DOHH2 (cell line): ENCODE measurements around the gene SH3GL3.

ENCODE experiments used
- H3F3A ChIP-seq: fragments of 200-600 bp; sonication (generic), shearing (Covaris generic); 2 replicates; pipeline ENCODE4 v1.6.0; 2016; ENCODE audit warnings: antibody characterized with exemption, mild to moderate bottlenecking; ENCODE audit not compliant: control insufficient read depth, insufficient read depth
- H3K27ac ChIP-seq: fragments of 200-600 bp; sonication (generic); 2 replicates; pipeline ENCODE4 v1.5.1; 2014; ENCODE audit warnings: low read depth, mild to moderate bottlenecking, low read length, moderate library complexity
- H3K27me3 ChIP-seq: fragments of 200-600 bp; sonication (generic); 2 replicates; pipeline ENCODE4 v1.6.1; 2014; ENCODE audit warnings: mild to moderate bottlenecking, low read length, mixed read lengths; ENCODE audit not compliant: control insufficient read depth
- H3K36me3 ChIP-seq: fragments of 200-600 bp; sonication (generic); 2 replicates; pipeline ENCODE4 v1.6.1; 2014; ENCODE audit warnings: mild to moderate bottlenecking, low read length, moderate library complexity, mixed read lengths; ENCODE audit not compliant: control insufficient read depth
- H3K4me1 ChIP-seq: fragments of 200-600 bp; sonication (generic); 2 replicates; pipeline ENCODE4 v1.6.1; 2014; ENCODE audit warnings: mild to moderate bottlenecking, low read length, mixed read lengths; ENCODE audit not compliant: control insufficient read depth
- H3K4me2 ChIP-seq: fragments of 200-600 bp; sonication (generic); 2 replicates; pipeline ENCODE4 v1.6.0; 2014; ENCODE audit warnings: mild to moderate bottlenecking, low read length, moderate library complexity
- H3K4me3 ChIP-seq: fragments of 200-600 bp; sonication (generic); 2 replicates; pipeline ENCODE4 v1.5.1; 2014; ENCODE audit warnings: mild to moderate bottlenecking, low read length, mixed read lengths
- H3K79me2 ChIP-seq: fragments of 200-600 bp; sonication (generic); 2 replicates; pipeline ENCODE4 v1.6.1; 2014; ENCODE audit warnings: mild to moderate bottlenecking, low read length, mixed read lengths; ENCODE audit not compliant: control insufficient read depth
- H3K9me2 ChIP-seq: fragments of 200-600 bp; sonication (generic); replicated peaks from 2 replicates; pipeline ENCODE4 v1.6.1; 2014; ENCODE audit warnings: mild to moderate bottlenecking, low read length, mixed read lengths; ENCODE audit not compliant: control insufficient read depth
- H3K9me3 ChIP-seq: fragments of 200-600 bp; sonication (generic); 2 replicates; pipeline ENCODE4 v1.6.1; 2014; ENCODE audit warnings: antibody characterized with exemption, low read length, mixed read lengths; ENCODE audit not compliant: control insufficient read depth, insufficient read depth
- H4K20me1 ChIP-seq: fragments of 200-600 bp; sonication (generic); 2 replicates; pipeline ENCODE4 v1.6.0; 2014; ENCODE audit warnings: low read depth, mild to moderate bottlenecking, antibody characterized with exemption, low read length, moderate library complexity; ENCODE audit not compliant: control insufficient read depth, insufficient read depth
- CTCF ChIP-seq: fragments of 200-600 bp; sonication (generic); IDR thresholded peaks from one replicate; pipeline ENCODE4 v1.5.1; 2014; ENCODE audit warnings: antibody characterized with exemption, mild to moderate bottlenecking, low read depth, low read length; ENCODE audit not compliant: poor library complexity, severe bottlenecking
- EZH2phosphoT487 ChIP-seq: fragments of 200-600 bp; sonication (generic); IDR thresholded peaks from 2 replicates; pipeline ENCODE4 v1.6.1; 2017; ENCODE audit warnings: borderline replicate concordance, mild to moderate bottlenecking, antibody characterized with exemption, low read length, moderate library complexity, mixed read lengths

The SH3GL3 gene

GRCh38 chr15:83571820-83572707 lies 124.9 kb downstream of the SH3GL3 start:
- Histone ChIP-seq H3K9me3 (no peaks in the 10 kb centered on the region), H4K20me1 (no peaks in the 10 kb centered on the region), H3F3A (no peaks in the 10 kb centered on the region), H3K4me3 (no peak overlapping the region), H3K36me3 (no peaks in the 10 kb centered on the region), H3K4me1 (peaks cover 2% of the 10 kb centered on the region; the same call in 1 of the 2 replicates), H3K27me3 (no peaks in the 10 kb centered on the region), H3K27ac (no peak overlapping the region), H3K4me2 (no peak overlapping the region), H3K79me2 (no peaks in the 10 kb centered on the region), H3K9me2 (no peaks in the 10 kb centered on the region)
- TF ChIP-seq EZH2phosphoT487 (no peak), CTCF (peak; percentile 54)

GRCh38 chr15:83574345-83574744 lies 127.2 kb downstream of the SH3GL3 start:
- H3K9me2 ChIP-seq, result no peaks in the 10 kb centered on the region
- no peaks in the 10 kb centered on the region for H3F3A ChIP-seq
- H3K79me2 ChIP-seq, result no peaks in the 10 kb centered on the region
- no peak overlapping the region for H3K4me3 ChIP-seq
- H4K20me1 ChIP-seq, result no peaks in the 10 kb centered on the region
- no peaks in the 10 kb centered on the region for H3K36me3 ChIP-seq
- H3K4me1 ChIP-seq, result no peaks in the 10 kb centered on the region
- H3K27me3 ChIP-seq, result no peaks in the 10 kb centered on the region
- H3K4me2 ChIP-seq, result no peak overlapping the region
- no peak for TF ChIP-seq CTCF
- no peak for TF ChIP-seq EZH2phosphoT487
- no peak overlapping the region for H3K27ac ChIP-seq
- H3K9me3 ChIP-seq, result no peaks in the 10 kb centered on the region

- H3K9me2 ChIP-seq, result no peaks in the 10 kb centered on the region
- no peaks in the 10 kb centered on the region for H3K4me1 ChIP-seq
- H3K27ac ChIP-seq, result no peak overlapping the region
- no peak overlapping the region for H3K4me2 ChIP-seq
- no peaks in the 10 kb centered on the region for H3K36me3 ChIP-seq
- H4K20me1 ChIP-seq, result no peaks in the 10 kb centered on the region
- no peaks in the 10 kb centered on the region for H3K9me3 ChIP-seq
- H3K4me3 ChIP-seq, result no peak overlapping the region
- no peaks in the 10 kb centered on the region for H3F3A ChIP-seq
- H3K79me2 ChIP-seq, result no peaks in the 10 kb centered on the region
- no peaks in the 10 kb centered on the region for H3K27me3 ChIP-seq
- TF ChIP-seq EZH2phosphoT487 (no peak), CTCF (no peak)
Measured at GRCh38 chr15:83578691-83579090, 131.6 kb downstream of the SH3GL3 start.
